ENCODE results near the gene ZNF629.

ZNF629 gene

DNA sequence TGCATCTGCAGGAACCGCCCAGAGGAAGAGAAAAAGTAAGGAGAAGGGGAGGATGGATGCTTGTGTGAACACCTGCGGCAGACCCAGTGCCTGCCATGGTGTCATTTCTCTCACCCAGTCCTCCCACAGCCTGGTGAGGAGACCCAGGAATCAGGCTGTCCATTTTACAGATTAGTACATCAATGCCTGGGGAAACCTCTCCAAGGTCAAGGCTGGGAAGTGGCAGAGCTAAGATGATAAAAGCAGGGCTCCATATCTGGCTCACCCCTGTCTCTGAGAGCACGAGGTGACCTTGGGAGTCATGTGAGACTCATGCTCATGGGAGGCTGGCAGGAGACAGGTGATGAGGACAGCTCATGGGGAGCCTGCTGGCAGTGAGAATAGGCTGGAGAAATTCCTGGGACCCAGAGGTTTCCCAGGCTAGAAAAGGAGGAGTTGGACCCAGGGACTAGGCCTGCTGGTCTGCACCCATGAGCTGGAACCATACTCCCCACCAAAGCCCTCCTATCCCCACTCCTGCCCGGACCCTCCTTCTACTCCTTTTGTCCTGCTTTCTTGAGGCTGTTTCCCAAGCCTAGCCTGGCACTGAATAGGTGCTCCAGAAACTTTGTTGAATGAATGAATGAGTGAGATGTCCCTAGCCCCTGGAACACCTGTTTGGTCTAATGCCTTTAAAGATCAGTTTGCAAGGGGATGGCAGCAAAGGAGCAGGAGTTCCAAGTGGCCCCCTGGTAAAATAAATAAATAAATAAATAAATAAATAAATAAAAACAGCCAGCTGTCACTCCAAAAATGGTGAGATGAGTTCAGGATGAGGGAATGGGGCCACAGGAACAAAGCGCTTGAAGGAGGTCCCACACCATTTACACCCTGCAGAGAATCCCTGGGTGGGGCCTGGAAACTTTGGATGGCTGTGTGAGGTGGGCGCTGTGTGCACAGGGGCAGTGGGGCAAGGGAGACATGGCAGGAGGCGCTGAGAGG, 1.6 kb downstream of the ZNF629 start:
- DNase-seq (ENCODE audit: low spot score): no peak

DNA sequence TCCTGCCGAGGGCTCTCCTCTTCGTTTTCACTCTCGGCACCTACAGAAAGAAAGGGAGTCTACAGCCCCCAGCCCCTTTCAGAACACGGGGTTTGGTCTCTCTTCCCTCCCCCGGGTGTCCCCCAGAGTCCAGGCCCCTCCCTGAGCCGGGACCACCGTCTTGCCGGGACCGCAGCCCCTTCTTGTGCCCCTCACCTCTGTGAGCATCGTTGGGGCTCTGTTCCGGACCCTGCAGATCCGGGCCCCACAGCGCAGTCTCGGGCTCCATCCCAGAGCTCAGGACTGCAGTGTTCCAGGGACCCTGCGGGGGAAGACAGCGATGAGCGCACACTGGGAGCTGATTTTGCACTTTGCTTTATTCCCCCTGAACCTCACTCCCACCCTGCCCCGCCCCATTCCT, 2.8 kb downstream of the ZNF629 start:
- DNase-seq (ENCODE audit: low spot score): no peak

DNA sequence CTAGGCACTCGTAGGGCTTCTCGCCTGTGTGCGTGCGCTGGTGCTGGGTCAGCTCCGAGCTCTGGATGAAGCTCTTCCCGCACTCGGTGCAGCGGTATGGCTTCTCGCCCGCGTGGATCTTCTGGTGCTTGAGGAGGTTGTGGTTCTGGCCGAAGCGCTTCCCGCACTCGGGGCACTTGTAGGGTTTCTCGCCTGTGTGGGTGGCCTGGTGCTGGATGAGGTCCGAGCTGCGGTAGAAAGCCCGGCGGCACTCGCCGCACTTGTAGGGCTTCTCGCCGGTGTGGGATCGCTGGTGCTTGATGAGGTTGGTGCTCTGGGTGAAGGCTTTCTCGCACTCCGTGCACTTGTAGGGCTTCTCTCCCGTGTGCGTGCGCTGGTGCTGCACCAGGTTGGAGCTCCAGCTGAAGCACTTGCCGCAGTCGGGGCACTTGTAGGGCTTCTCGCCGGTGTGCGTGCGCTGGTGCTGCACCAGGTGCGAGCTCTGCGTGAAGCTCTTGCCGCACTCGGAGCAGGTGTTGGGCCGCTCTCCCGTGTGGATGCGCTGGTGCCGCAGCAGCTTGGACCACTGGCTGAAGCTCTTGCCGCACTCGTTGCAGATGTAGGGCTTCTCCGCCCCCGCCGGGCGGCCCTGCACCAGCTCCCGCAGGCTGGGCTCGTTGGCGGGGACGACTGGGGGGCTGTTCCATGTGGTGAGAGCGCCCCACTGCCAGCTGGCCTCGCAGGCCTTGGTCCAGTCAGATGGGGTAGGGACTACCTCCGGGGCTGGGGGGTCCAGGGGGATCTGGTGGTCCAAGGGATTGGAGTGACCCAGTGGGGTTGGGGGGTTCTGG, 3.5 kb downstream of the ZNF629 start:
- DNase-seq (ENCODE audit: low spot score): no peak

DNA sequence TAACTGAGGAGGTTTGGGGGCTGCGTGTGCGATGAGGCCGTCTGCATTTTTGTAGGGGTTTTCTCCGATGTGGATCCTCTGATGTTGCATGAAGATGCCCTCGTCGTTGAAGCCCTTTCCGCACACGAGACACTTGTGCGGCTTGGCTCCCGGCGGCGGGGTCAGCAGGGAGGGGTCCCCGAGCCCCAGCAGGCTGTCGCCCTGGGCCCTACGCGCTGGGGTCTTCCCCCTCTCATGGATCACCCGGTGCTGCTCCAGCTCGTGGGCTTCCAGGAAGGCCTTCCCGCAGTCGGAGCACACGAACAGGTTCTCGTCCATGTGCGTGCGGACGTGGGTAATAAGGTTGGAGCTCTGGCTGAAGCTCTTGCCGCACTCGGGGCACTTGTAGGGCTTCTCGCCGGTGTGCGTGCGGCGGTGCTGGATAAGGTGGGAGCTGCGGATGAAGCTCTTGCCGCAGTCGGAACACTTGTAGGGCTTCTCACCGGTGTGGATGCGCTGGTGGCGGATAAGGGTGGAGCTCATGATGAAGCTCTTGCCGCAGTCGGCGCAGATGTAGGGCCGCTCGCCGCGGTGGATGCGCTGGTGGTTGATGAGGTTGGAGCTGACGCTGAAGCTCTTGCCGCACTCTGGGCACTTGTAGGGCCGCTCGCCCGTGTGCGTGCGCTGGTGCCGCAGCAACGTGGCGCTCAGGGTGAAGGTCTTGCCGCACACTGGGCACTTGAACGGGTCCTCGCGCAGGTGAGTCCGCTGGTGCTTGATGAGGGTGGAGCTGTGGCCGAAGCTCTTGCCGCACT, 4.3 kb downstream of the ZNF629 start:
- no peak for DNase-seq (ENCODE audit: low spot score)

DNA sequence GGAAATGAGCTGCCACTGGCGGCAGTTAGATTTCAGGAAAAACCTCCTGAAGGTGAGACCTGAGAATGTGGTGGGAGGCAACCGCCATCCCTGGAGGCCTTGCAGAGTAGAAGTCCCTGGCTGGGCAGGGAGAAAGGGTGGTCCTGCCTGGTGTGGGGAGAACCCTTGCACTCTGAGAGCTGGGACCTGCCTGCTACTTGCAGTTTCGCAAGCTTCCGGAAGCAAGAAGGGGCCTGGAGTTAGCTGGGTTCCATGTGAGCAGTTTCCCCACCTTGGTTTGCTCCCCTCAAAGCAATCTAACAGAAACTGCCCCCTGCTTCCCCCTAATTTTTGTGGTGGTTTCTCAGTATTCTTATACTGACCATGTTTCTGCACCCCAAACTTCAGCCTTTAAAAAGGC, 6.5 kb downstream of the ZNF629 start:
- no peak for DNase-seq (ENCODE audit: low spot score)

DNA sequence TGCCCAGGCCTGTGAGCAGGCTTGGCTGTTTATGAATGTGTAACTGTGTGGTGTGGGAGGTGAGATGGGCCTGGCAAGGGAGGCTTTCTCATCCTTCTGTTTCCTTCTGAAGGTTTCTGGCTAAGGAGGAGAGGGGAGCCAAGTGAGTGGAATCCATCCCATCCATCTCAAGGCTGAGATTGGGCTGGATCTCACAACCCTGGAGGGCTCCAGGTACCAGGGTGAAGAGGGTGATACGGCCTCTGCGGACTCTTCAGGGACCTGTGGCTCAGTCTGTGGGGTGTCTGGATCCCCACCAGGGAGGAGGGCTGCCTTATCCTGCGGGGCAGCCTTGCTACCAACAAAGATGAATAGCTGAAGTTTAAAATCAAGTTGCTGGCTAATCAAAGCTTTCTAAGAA, 7.0 kb downstream of the ZNF629 start:
- DNase-seq (ENCODE audit: low spot score): no peak

DNA sequence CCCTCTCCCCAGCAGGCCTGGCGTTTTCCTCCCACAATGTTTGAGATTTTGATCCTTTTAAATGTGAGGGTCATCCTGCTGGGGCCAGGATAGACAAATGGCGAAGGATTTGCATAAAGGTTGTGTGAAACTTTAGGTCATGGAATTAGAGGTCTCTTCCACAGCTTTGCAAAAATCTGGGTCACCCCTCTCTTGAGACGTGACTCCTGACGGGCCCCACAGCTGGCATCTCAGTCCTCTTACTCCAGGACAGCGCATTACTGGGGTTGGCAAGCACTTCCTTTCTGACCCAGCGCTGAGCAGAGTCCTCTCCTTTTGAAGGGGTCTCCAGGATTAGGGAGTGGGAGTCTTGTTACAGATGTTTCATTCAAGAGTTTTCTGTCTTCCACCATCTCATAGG, 7.4 kb downstream of the ZNF629 start:
- DNase-seq (ENCODE audit: low spot score): no peak

DNA sequence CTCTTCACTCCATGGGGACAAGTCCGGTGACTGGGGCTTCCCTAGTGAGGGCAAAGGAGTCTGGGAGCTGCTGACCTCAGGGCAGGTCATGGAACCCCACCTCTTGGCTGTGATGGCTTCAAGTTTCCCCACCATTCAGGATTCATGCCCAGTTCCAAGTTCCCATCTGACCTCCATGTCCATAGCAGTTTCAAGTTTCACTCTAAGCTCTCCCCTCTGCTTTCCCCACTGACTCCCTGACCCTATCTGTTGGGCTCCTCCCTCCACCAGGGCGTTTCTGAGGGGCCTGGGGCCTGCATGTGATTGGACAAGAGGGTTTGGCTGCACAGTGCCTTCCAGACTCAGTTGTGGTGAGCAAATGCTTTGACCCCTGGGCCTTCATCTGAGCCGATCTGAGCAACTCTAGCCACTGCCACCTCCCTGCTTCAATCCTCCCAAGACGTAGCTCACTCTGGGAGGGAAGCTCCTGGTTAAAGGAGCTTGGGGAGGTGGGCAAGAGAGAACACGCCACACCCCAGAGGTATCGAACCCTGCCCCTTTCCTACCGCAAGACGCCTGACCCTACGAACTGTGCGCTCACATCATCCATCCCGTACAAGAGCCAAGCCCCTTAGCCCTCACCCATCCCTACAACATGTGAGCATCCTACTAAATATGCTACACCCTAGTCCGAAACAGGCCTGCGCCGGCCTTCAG, 8.3 kb downstream of the ZNF629 start:
- no peak for DNase-seq (ENCODE audit: low spot score)

DNA sequence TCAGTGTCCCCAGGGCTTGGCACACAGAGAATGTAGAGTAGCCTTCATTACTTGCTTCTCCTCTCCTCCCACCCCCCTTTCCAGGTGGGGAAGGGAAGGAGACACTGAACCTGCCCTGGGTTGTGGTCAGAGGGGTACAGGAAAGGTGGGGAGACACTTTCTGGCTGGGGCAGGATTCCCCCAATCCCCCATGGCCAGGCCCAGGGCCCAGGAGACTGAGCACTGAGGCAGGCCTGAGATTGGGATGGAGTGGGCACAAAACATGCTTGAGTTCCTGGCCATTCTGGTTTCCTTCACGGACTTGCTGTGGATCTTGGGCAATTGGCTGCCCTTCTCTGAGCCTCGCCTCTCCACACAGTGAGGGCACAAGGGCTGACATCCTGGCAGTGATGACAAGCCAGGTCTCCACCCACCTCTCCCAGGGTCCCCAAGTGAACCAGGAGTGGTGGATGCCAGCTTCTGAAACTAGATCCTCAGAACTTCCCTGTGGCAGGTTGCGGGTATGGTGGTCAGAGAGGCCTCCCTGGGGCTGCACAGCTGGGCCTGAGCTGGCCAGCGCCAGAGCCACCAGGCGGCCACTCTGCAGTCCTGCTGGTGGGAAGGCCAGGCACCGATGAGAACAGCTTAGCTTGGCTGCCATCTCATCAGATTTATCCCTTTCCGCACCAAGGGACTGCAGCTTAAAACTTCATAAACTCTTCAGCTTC, 9.3 kb downstream of the ZNF629 start:
- no peak for DNase-seq (ENCODE audit: low spot score)

DNA sequence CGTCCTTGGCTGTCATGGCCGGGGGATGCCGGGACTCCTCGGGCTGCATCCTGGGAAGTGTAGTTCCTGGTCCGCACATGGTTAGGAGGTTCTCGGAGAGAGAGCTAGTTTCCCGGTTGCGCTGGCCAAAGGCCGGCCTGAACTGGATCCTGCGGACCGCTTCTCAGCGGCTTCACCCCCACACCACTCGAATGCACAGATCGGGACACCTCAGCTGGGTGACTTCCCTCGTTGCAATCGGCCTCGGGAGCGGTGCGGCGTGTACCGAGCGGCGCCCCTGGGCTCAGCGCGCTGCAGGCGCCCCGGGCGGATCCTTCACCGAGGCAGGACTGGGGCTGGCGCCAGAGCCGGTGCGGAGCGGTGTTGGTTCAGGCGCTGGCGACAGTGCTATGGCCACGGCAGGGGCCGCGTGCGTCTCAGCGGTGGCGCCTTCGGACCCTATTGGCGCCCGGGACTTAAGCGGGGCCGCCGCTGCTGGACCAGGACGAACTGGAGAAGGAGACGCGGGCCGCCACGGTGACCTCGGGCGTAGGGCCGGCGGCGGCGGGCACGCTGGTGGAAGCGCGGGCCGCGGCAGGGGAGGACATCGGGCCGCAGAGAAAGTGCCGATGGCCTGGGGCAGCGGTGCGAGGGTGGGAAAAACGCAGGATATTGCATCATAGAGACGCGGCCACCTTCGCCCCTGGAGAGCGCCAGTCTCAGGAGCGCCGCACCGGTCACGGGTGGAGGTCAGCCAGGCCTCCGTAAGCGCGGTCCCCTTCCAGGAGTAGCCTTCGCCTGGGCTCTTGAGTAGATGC, 11.4 kb downstream of the ZNF629 start:
- no peak for DNase-seq (ENCODE audit: low spot score)

DNA sequence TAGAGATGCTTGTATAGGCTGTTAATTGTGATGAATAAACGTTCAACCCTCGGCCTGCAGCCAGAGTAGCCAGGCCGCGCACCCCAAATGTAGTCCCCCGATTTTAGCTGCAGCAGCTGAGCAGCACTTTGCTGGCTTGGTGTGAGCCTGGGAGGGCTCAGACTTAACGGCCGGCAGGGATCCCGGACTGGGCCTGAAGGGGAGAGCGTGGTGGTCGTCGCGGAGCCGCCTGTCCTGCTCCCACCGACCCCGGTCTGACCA, 11.9 kb downstream of the ZNF629 start:
- DNase-seq (ENCODE audit: low spot score): no peak

DNA sequence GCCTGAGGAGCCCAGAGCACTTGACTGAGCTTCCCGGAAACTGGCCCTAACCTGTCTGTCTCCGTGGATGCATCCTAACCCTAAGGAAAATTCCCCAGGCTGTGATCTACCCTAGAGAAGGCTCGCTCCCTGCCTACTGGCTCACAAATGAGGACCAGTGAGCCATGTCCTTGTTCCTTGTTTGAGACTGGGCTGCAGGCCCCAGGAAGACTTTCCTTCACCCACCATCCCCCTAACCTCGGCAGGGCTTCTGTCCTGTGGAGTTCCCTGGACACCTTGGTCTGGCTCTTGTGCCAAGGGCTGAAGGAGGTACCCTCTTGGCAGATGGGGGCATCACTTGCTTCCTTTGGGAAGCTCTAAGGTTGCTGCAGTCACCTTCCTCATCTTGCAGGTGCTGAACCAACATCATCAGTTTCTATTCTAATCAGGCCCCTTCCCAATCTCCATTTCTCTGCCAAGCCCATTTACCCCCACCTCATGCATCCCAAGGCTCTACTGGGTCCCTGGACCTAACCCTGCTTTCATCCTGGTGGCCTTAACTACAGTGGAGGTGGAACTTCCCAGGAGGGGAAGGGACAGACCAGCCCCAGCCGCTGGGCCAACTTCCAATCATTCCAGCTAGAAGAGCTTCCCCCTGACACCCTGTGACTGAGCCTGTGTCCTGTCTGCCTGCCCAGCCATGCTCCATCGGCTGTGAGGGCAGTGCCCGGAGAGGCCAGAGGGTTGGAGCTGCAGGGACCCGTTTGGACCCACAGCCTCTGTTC, 12.5 kb downstream of the ZNF629 start:
- DNase-seq (ENCODE audit: low spot score): no peak

DNA sequence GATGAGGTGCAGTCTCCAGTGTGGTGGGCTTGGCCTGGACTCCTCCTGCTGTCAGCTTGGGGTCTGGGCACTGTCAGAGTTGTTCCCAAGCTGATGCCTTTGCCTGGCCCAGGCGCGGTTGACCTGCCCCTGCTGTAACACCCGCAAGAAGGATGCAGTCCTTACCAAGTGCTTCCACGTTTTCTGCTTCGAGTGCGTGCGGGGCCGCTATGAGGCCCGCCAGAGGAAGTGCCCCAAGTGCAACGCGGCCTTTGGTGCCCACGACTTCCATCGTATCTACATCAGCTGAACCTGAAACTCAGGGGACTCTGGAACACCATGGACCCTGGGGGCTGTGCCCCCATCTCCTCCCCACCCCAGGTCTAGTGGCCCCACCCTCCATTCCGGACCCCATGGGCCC, 13.2 kb downstream of the ZNF629 start:
- DNase-seq (ENCODE audit: low spot score): no peak

DNA sequence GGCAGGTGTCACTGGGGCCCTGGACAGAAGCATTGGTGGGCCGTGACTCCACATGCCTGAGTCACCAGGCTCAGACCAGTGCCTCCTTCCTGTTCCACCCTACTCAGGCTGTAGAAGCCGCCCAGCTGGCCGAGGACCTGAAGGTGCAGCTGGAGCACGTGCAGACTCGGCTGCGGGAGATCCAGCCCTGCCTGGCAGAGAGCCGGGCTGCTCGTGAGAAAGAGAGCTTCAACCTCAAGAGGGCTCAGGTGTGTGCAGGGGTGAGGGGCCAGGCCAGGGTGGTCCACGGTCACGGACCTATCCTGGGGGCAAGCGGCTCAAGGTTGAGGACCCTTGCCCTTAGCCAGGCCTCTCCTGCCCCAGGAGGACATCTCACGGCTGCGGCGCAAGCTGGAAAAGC, 15.3 kb downstream of the ZNF629 start:
- no peak for DNase-seq (ENCODE audit: low spot score)

DNA sequence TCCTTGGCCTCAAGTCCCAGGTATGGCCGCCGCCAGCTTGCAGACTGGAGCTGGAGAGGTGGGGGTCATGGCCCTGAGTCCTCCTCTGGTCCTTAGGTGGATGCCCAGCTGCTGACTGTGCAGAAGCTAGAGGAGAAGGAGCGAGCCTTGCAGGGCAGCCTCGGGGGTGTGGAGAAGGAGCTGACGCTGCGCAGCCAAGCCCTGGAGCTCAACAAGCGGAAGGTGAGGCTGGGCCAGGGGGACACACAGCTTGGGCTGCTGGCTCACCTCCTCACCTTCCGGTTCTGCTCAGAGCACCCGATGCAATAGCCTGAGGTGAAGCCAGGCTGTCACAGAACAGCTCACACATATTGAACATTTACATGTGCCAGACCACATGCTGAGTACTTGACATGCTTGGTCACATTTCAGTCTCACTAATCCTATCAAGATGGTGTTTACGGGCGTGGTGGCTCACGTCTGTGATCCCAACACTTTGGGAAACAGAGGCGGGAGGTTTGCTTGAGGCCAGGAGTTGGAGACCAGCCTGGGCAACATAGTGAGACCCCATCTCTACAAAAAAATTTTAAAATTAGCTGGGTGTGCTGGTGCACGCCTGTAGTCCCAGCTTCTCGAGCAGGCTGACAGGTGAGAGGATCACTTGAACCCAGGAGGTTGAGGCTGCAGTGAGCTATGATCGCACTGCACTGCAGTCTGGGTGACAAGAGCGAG, 17.5 kb downstream of the ZNF629 start:
- DNase-seq (ENCODE audit: low spot score): no peak

DNA sequence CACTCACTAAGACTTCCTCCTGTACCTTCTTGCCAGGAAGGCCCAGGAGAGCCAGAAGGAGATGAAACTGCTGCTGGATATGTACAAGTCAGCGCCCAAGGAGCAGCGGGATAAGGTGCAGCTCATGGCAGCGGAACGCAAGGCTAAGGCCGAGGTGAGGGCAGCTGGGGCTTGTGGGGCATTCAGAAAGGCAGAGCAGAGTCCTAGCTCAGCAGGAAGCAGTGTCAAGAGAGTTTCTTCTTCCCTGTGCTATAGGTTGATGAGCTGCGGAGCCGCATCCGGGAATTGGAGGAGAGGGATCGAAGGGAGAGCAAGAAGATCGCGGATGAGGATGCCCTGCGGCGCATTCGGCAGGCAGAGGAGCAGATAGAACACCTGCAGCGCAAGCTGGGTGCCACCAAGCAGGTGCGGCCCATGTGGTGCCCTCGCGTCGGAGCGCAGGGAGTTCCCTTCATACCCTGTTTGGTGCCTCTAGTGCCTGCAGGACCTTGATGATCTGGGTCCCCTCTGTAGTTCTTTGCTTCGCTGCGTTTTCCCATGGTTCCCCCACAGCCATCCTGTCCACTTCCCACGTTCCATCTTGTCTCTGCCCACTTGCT, 18.3 kb downstream of the ZNF629 start:
- no peak for DNase-seq (ENCODE audit: low spot score)

DNA sequence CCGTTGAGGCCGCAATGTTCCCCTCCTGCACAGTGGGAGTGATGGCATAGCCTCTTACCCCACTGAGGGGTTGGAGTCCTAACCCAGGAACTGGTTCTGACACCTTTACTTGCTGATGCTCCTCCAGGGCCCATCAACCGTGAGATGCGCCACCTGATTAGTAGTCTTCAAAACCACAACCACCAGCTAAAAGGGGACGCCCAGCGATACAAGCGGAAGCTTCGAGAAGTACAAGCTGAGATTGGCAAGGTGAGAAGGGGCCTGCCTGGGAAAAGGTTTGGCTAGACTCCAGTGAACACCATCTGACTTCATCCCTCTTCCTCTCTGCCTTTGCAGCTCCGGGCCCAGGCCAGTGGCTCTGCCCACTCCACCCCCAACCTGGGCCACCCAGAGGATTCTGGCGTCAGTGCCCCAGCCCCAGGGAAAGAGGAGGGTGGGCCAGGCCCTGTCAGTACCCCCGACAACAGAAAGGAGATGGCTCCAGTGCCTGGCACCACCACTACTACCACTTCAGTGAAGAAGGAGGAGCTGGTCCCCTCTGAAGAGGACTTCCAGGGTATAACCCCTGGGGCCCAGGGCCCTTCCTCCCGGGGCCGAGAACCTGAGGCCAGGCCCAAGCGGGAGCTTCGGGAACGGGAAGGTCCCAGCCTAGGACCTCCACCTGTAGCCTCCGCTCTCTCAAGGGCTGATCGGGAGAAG, 19.1 kb downstream of the ZNF629 start:
- DNase-seq (ENCODE audit: low spot score): no peak

DNA sequence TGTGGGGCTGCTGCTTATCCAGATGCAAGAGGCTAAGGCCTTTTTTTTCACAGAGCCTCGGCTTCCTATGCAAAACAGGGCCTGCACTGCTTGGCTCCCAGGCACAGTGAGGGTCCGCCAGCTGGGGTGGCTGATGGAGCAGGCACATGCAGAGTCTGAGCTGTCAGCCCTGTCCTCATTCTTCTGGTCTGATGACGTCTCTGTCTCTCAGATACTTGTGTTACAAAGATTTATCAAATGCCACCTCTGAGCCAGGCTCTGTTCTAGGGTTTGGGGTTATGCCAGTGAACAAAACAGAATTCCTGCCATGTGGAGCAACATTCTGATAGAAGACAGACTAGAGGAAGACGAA, 20.1 kb downstream of the ZNF629 start:
- DNase-seq (ENCODE audit: low spot score): no peak
